SK-N-SH treated with all-trans-retinoic acid at 6 μM for 48 hours (cell line): ENCODE measurements around the gene HELQ.

Experiments used
- ARNTL ChIP-seq: fragments of 450-650 bp; formaldehyde crosslinking; IDR thresholded peaks from 2 replicates; pipeline ENCODE4 v1.5.0; 2020; ENCODE audit warnings: low read depth, mild to moderate bottlenecking, moderate library complexity, borderline replicate concordance
- GLIS3 ChIP-seq: fragments of 250-450 bp; sonication (Bioruptor Pico); IDR thresholded peaks from 2 replicates; pipeline ENCODE4 v1.5.0; 2020; ENCODE audit warnings: mild to moderate bottlenecking, moderate library complexity
- ISL1 ChIP-seq: fragments of 250-450 bp; sonication (Bioruptor Pico); IDR thresholded peaks from 2 replicates; pipeline ENCODE4 v2.1.2; 2022; ENCODE audit warnings: mild to moderate bottlenecking, moderate library complexity
- OSR1 ChIP-seq: fragments of 250-450 bp; sonication (Bioruptor Pico); IDR thresholded peaks from 2 replicates; pipeline ENCODE4 v1.8.0; 2022; ENCODE audit warnings: moderate library complexity, mild to moderate bottlenecking, inconsistent platforms
- PATZ1 ChIP-seq: fragments of 250-450 bp; sonication (Bioruptor Pico); IDR thresholded peaks from 2 replicates; pipeline ENCODE4 v1.8.0; 2020; ENCODE audit warnings: mild to moderate bottlenecking, moderate library complexity, borderline replicate concordance
- PPARA ChIP-seq: fragments of 250-450 bp; sonication (Bioruptor Pico); IDR thresholded peaks from 2 replicates; pipeline ENCODE4 v1.5.0; 2020; ENCODE audit warnings: mild to moderate bottlenecking, borderline replicate concordance
- RARB ChIP-seq: fragments of 250-450 bp; sonication (Bioruptor Pico); IDR thresholded peaks from 2 replicates; pipeline ENCODE4 v1.8.0; 2021; ENCODE audit warnings: mild to moderate bottlenecking, moderate library complexity
- SNAI2 ChIP-seq: fragments of 250-450 bp; sonication (Bioruptor Pico); IDR thresholded peaks from 2 replicates; pipeline ENCODE4 v1.5.0; 2020; ENCODE audit warnings: mild to moderate bottlenecking, moderate library complexity
- TCF4 ChIP-seq: fragments of 250-450 bp; sonication (Bioruptor Pico); IDR thresholded peaks from 2 replicates; pipeline ENCODE4 v1.8.0; 2021; ENCODE audit warnings: mild to moderate bottlenecking, moderate library complexity, borderline replicate concordance
- TSHZ2 ChIP-seq: fragments of 250-450 bp; sonication (Bioruptor Pico); IDR thresholded peaks from 2 replicates; pipeline ENCODE4 v1.5.0; 2020; ENCODE audit warnings: mild to moderate bottlenecking, moderate library complexity
- ZFP3 ChIP-seq: fragments of 250-450 bp; sonication (Bioruptor Pico); IDR thresholded peaks from 2 replicates; pipeline ENCODE4 v1.5.0; 2020; ENCODE audit warnings: mild to moderate bottlenecking, moderate library complexity
- ZFP30 ChIP-seq: fragments of 450-650 bp; formaldehyde crosslinking; IDR thresholded peaks from 2 replicates; pipeline ENCODE4 v1.5.0; 2022; ENCODE audit warnings: mild to moderate bottlenecking, moderate library complexity
- ZNF565 ChIP-seq: fragments of 450-650 bp; formaldehyde crosslinking; conservative IDR thresholded peaks from 2 replicates; pipeline ENCODE4 v1.5.0; 2020; ENCODE audit warnings: low read depth, mild to moderate bottlenecking, moderate library complexity
- ZNF70 ChIP-seq: fragments of 450-650 bp; formaldehyde crosslinking; IDR thresholded peaks from 2 replicates; pipeline ENCODE4 v1.5.0; 2020; ENCODE audit warnings: mild to moderate bottlenecking, moderate library complexity

- no peak for TF ChIP-seq ZNF70 (CRISPR knock-in tag)
- no peak for TF ChIP-seq TCF4
- no peak for TF ChIP-seq RARB (CRISPR knock-in tag)
- TF ChIP-seq OSR1: no peak
- no peak for TF ChIP-seq TSHZ2 (CRISPR knock-in tag)
- no peak for TF ChIP-seq ZFP30
- no peak for TF ChIP-seq ISL1 (CRISPR knock-in tag)
- TF ChIP-seq GLIS3 (CRISPR knock-in tag): no peak
- no peak for TF ChIP-seq PPARA (CRISPR knock-in tag)
- no peak for TF ChIP-seq ZFP3 (CRISPR knock-in tag)
- no peak for TF ChIP-seq PATZ1 (CRISPR knock-in tag)
- TF ChIP-seq ARNTL: no peak
- no peak for TF ChIP-seq ZNF565
- no peak for TF ChIP-seq SNAI2
Observed at GRCh38 chr4:83388313-83388676, 67.3 kb downstream of the HELQ start.
